ENCODE measurements around the gene CD244.

Gene CD244

GRCh38 chr1:160846281-160846680, 16.4 kb downstream of the CD244 start:
- no peak overlapping the region for H3K27ac ChIP-seq (ENCODE audit: poor library complexity, severe bottlenecking)
- no peaks in the 10 kb centered on the region for H3K36me3 ChIP-seq (ENCODE audit: low read depth)
- no peak overlapping the region for H3K4me3 ChIP-seq (ENCODE audit: severe bottlenecking)
- no peaks in the 10 kb centered on the region for H3K4me1 ChIP-seq (ENCODE audit: insufficient read depth, poor library complexity, severe bottlenecking)
- H3K27me3 ChIP-seq (ENCODE audit: insufficient read depth, poor library complexity, severe bottlenecking), result peaks cover 6% of the 10 kb centered on the region
- DNase-seq (ENCODE audit: low spot score), result no peak
- ATAC-seq (ENCODE audit: low read depth), result no peak
- peaks cover 2% of the 10 kb centered on the region for H3K9me3 ChIP-seq (ENCODE audit: severe bottlenecking)
- TF ChIP-seq CTCF (IDR thresholded peaks at IDR 0.05; ENCODE audit: poor library complexity, severe bottlenecking), result no peak

- Histone ChIP-seq H3K4me1 (ENCODE audit: insufficient read depth, poor library complexity, severe bottlenecking) (no peaks in the 10 kb centered on the region), H3K36me3 (ENCODE audit: low read depth) (no peaks in the 10 kb centered on the region), H3K4me3 (ENCODE audit: severe bottlenecking) (no peak overlapping the region), H3K27ac (ENCODE audit: poor library complexity, severe bottlenecking) (no peak overlapping the region), H3K9me3 (ENCODE audit: severe bottlenecking) (peaks cover 2% of the 10 kb centered on the region), H3K27me3 (ENCODE audit: insufficient read depth, poor library complexity, severe bottlenecking) (peaks cover 6% of the 10 kb centered on the region)
- no peak for ATAC-seq (ENCODE audit: low read depth)
- TF ChIP-seq CTCF (IDR thresholded peaks at IDR 0.05; ENCODE audit: poor library complexity, severe bottlenecking), result no peak
- DNase-seq (ENCODE audit: low spot score), result no peak
These were observed 18.0 kb downstream of the CD244 start for GRCh38 chr1:160844447-160845232.

GRCh38 chr1:160841079-160841478, 21.6 kb downstream of the CD244 start:
- Histone ChIP-seq H3K27me3 (ENCODE audit: insufficient read depth, poor library complexity, severe bottlenecking) (no peaks in the 10 kb centered on the region), H3K4me3 (ENCODE audit: severe bottlenecking) (no peak overlapping the region), H3K27ac (ENCODE audit: poor library complexity, severe bottlenecking) (no peak overlapping the region), H3K36me3 (ENCODE audit: low read depth) (no peaks in the 10 kb centered on the region), H3K4me1 (ENCODE audit: insufficient read depth, poor library complexity, severe bottlenecking) (no peaks in the 10 kb centered on the region), H3K9me3 (ENCODE audit: severe bottlenecking) (no peaks in the 10 kb centered on the region)
- ATAC-seq (ENCODE audit: low read depth) (no peak), DNase-seq (ENCODE audit: low spot score) (no peak)
- TF ChIP-seq CTCF (IDR thresholded peaks at IDR 0.05; ENCODE audit: poor library complexity, severe bottlenecking), result no peak

GRCh38 chr1:160839746-160840145, 22.9 kb downstream of the CD244 start:
- Histone ChIP-seq H3K27me3 (ENCODE audit: insufficient read depth, poor library complexity, severe bottlenecking) (no peaks in the 10 kb centered on the region), H3K27ac (ENCODE audit: poor library complexity, severe bottlenecking) (no peak overlapping the region), H3K9me3 (ENCODE audit: severe bottlenecking) (no peaks in the 10 kb centered on the region), H3K4me1 (ENCODE audit: insufficient read depth, poor library complexity, severe bottlenecking) (no peaks in the 10 kb centered on the region), H3K4me3 (ENCODE audit: severe bottlenecking) (no peak overlapping the region), H3K36me3 (ENCODE audit: low read depth) (no peaks in the 10 kb centered on the region)
- ATAC-seq (ENCODE audit: low read depth) (no peak), DNase-seq (ENCODE audit: low spot score) (no peak)
- no peak for TF ChIP-seq CTCF (IDR thresholded peaks at IDR 0.05; ENCODE audit: poor library complexity, severe bottlenecking)

GRCh38 chr1:160838888-160839287, 23.8 kb downstream of the CD244 start:
- Histone ChIP-seq H3K4me3 (ENCODE audit: severe bottlenecking) (no peak overlapping the region), H3K27ac (ENCODE audit: poor library complexity, severe bottlenecking) (no peak overlapping the region), H3K9me3 (ENCODE audit: severe bottlenecking) (no peaks in the 10 kb centered on the region), H3K36me3 (ENCODE audit: low read depth) (no peaks in the 10 kb centered on the region), H3K4me1 (ENCODE audit: insufficient read depth, poor library complexity, severe bottlenecking) (no peaks in the 10 kb centered on the region), H3K27me3 (ENCODE audit: insufficient read depth, poor library complexity, severe bottlenecking) (no peaks in the 10 kb centered on the region)
- DNase-seq (ENCODE audit: low spot score) (no peak), ATAC-seq (ENCODE audit: low read depth) (no peak)
- no peak for TF ChIP-seq CTCF (IDR thresholded peaks at IDR 0.05; ENCODE audit: poor library complexity, severe bottlenecking)
